Measurements from ENCODE around the gene NKD2.

DNA sequence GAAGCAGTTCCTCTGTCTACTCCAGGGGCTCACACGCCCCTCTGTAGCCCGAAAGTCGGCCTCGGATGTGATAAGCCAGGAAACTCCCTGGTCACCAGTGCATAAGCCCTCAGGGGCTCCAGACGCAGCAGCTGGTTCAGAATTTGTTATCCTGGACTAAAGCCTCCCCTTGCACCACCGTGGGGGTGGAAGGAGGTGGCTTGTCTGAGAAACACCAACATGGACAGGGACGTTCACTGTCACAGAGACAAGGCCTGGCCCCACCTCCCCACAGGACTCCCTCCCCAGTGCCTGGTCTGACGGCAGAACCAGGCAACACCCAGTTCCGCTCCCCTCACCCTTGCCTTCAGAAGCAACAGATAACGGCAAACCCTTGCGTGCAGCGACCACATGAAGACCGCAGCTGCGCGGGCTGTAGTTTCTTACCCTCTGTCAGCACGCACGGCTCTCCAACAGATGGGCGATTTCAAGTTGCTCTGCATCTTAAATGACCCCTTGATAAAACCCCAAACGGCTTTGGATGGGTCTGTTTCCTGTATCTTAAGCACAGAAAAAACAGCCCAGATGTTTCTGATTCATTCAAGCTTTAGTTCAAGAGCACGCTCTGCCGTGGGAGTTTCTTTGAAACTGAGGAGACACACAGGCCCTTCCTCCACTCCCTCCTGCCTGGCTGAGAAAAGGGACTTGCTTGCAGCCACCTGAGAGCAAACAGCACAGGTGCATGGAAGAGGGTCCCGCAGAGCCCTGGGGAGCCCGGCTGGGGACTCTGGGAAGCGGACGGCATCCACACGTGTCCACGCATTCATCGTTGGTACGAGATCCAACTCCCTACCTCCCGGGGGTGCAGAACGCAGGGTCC, 44.7 kb upstream of the NKD2 start:
- TF ChIP-seq, protein P1, sequence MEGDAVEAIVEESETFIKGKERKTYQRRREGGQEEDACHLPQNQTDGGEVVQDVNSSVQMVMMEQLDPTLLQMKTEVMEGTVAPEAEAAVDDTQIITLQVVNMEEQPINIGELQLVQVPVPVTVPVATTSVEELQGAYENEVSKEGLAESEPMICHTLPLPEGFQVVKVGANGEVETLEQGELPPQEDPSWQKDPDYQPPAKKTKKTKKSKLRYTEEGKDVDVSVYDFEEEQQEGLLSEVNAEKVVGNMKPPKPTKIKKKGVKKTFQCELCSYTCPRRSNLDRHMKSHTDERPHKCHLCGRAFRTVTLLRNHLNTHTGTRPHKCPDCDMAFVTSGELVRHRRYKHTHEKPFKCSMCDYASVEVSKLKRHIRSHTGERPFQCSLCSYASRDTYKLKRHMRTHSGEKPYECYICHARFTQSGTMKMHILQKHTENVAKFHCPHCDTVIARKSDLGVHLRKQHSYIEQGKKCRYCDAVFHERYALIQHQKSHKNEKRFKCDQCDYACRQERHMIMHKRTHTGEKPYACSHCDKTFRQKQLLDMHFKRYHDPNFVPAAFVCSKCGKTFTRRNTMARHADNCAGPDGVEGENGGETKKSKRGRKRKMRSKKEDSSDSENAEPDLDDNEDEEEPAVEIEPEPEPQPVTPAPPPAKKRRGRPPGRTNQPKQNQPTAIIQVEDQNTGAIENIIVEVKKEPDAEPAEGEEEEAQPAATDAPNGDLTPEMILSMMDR (IDR thresholded peaks at IDR 0.05), result no peak
- TF ChIP-seq EZH2phosphoT487 (IDR thresholded peaks at IDR 0.05; ENCODE audit: borderline replicate concordance, low read depth) (no peak), NRF1 (IDR thresholded peaks at IDR 0.05; ENCODE audit: low read depth, low read length) (no peak), RAD21 (IDR thresholded peaks at IDR 0.05; ENCODE audit: low read length) (no peak), JUND (IDR thresholded peaks at IDR 0.05) (no peak), EP300 (IDR thresholded peaks at IDR 0.05; ENCODE audit: borderline replicate concordance in 1 of 2, low read depth in 1 of 2, low read length in 1 of 2) (no peak), YY1 (IDR thresholded peaks at IDR 0.05; ENCODE audit: low read depth) (no peak), TAF1 (IDR thresholded peaks at IDR 0.05; ENCODE audit: borderline replicate concordance, low read depth, low read length) (no peak), RFX5 (IDR thresholded peaks at IDR 0.05; ENCODE audit: low read length) (no peak), SMC3 (IDR thresholded peaks at IDR 0.05; ENCODE audit: low read depth, low read length) (no peak), ZBTB33 (IDR thresholded peaks at IDR 0.05; ENCODE audit: borderline replicate concordance, low read depth) (no peak), POLR2AphosphoS5 (IDR thresholded peaks at IDR 0.05; ENCODE audit: low read depth, low read length) (no peak)
- TF ChIP-seq, protein P2, sequence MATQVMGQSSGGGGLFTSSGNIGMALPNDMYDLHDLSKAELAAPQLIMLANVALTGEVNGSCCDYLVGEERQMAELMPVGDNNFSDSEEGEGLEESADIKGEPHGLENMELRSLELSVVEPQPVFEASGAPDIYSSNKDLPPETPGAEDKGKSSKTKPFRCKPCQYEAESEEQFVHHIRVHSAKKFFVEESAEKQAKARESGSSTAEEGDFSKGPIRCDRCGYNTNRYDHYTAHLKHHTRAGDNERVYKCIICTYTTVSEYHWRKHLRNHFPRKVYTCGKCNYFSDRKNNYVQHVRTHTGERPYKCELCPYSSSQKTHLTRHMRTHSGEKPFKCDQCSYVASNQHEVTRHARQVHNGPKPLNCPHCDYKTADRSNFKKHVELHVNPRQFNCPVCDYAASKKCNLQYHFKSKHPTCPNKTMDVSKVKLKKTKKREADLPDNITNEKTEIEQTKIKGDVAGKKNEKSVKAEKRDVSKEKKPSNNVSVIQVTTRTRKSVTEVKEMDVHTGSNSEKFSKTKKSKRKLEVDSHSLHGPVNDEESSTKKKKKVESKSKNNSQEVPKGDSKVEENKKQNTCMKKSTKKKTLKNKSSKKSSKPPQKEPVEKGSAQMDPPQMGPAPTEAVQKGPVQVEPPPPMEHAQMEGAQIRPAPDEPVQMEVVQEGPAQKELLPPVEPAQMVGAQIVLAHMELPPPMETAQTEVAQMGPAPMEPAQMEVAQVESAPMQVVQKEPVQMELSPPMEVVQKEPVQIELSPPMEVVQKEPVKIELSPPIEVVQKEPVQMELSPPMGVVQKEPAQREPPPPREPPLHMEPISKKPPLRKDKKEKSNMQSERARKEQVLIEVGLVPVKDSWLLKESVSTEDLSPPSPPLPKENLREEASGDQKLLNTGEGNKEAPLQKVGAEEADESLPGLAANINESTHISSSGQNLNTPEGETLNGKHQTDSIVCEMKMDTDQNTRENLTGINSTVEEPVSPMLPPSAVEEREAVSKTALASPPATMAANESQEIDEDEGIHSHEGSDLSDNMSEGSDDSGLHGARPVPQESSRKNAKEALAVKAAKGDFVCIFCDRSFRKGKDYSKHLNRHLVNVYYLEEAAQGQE (IDR thresholded peaks at IDR 0.05; ENCODE audit: low read depth, low read length), result no peak
